NB4 (cell line): ENCODE results near the gene RAI1.

Experiments used
- CTCF ChIP-seq: IDR thresholded peaks from one replicate; pipeline ENCODE4 v1.5.1; 2012; ENCODE audit warnings: low read depth, low read length
- MAX ChIP-seq: IDR thresholded peaks from 2 replicates; pipeline ENCODE4 v1.6.1; 2011; ENCODE audit warnings: low read depth, low read length
- MYC ChIP-seq: IDR thresholded peaks from 2 replicates; pipeline ENCODE4 v1.6.1; 2011; ENCODE audit warnings: low read depth, low read length
- POLR2A ChIP-seq: IDR thresholded peaks from 2 replicates; pipeline ENCODE4 v1.6.1; 2011; ENCODE audit warnings: mild to moderate bottlenecking; ENCODE audit not compliant: insufficient read length; ENCODE audit errors: extremely low read depth

- TF ChIP-seq CTCF (no peak), POLR2A (no peak), MAX (no peak), MYC (no peak)
Measured at GRCh38 chr17:17718251-17718650, 37.0 kb downstream of the RAI1 start.
